ENCODE results near the gene PRKG1.

DNA sequence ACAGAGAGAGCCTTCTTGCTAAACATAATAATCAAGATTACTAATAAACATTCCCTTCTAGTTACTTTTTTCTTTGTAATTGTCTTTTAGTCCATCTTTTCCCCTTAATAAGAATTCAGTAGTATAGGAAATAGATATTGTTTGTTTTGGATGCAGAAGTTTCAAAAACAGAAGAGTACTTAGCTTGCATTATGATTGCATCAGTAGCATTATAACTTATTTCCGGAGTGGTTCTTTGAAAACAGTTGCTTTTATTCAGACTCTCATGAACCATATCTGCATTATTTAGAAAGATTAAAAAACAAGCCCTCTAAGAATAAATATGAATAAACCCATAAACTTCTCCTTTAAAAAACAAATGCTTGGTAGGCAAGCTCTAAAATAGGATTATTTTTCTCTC lies 1205.8 kb downstream of the PRKG1 start:
- TF ChIP-seq, protein P1, sequence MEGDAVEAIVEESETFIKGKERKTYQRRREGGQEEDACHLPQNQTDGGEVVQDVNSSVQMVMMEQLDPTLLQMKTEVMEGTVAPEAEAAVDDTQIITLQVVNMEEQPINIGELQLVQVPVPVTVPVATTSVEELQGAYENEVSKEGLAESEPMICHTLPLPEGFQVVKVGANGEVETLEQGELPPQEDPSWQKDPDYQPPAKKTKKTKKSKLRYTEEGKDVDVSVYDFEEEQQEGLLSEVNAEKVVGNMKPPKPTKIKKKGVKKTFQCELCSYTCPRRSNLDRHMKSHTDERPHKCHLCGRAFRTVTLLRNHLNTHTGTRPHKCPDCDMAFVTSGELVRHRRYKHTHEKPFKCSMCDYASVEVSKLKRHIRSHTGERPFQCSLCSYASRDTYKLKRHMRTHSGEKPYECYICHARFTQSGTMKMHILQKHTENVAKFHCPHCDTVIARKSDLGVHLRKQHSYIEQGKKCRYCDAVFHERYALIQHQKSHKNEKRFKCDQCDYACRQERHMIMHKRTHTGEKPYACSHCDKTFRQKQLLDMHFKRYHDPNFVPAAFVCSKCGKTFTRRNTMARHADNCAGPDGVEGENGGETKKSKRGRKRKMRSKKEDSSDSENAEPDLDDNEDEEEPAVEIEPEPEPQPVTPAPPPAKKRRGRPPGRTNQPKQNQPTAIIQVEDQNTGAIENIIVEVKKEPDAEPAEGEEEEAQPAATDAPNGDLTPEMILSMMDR (IDR thresholded peaks at IDR 0.05) = no peak
- TF ChIP-seq POLR2A (IDR thresholded peaks at IDR 0.05) (no peak), POLR2AphosphoS5 (IDR thresholded peaks at IDR 0.05) (no peak), EP300 (IDR thresholded peaks at IDR 0.05) (no peak)
